Astrocyte (in vitro differentiated cells and primary cell): ENCODE measurements around the gene SDHB. TPM values are rescaled to one million over a fixed set of nuclear protein-coding genes. Genes with fewer than 3 reads are reported as not detected.
A peak's percentile ranks its signal among the peaks of the same experiment; 100 is the strongest.

Experiments used
- DNase-seq: peaks from one replicate; pipeline ENCODE4 v3.0.0-alpha.2; 2010; ENCODE audit warnings: low read depth
- FAIRE-seq: peaks from 2 replicates; lab custom pipeline; 2011; peaks lifted over from hg19 to GRCh38; lab: Jason Lieb, UNC
- H2AFZ ChIP-seq: 2 replicates; pipeline ENCODE4 v1.6.0; 2012; ENCODE audit warnings: low read depth, low read length, inconsistent platforms
- H3K27ac ChIP-seq: 2 replicates; pipeline ENCODE4 v1.5.1; 2011; ENCODE audit warnings: low read depth, low read length, inconsistent platforms
- H3K27me3 ChIP-seq: 2 replicates; pipeline ENCODE4 v1.6.0; 2011; ENCODE audit warnings: low read length, inconsistent platforms; ENCODE audit not compliant: insufficient read depth
- H3K36me3 ChIP-seq: 2 replicates; pipeline ENCODE4 v1.5.1; 2011; ENCODE audit warnings: low read length, inconsistent platforms; ENCODE audit not compliant: insufficient read depth
- H3K4me1 ChIP-seq: 2 replicates; pipeline ENCODE4 v1.5.1; 2011; ENCODE audit warnings: low read length, inconsistent platforms; ENCODE audit not compliant: insufficient read depth
- H3K4me2 ChIP-seq: 2 replicates; pipeline ENCODE4 v1.6.0; 2012; ENCODE audit warnings: low read length, inconsistent platforms
- H3K4me3 ChIP-seq: 2 replicates; pipeline ENCODE4 v1.5.1; 2011; ENCODE audit warnings: low read depth, mild to moderate bottlenecking, low read length, inconsistent platforms; ENCODE audit not compliant: insufficient read depth
- H3K79me2 ChIP-seq: 2 replicates; pipeline ENCODE4 v1.6.0; 2012; ENCODE audit warnings: mild to moderate bottlenecking, low read length, inconsistent platforms; ENCODE audit not compliant: insufficient read depth
- H3K9ac ChIP-seq: 2 replicates; pipeline ENCODE4 v1.6.0; 2012; ENCODE audit warnings: mild to moderate bottlenecking, low read length, inconsistent platforms
- H3K9me3 ChIP-seq: 2 replicates; pipeline ENCODE4 v1.5.1; 2012; ENCODE audit warnings: low read depth, mild to moderate bottlenecking, low read length, inconsistent platforms; ENCODE audit not compliant: insufficient read depth
- H4K20me1 ChIP-seq: 2 replicates; pipeline ENCODE4 v1.6.0; 2012; ENCODE audit warnings: low read length, inconsistent platforms; ENCODE audit not compliant: insufficient read depth
- H3K27ac Mint-ChIP-seq: one replicate; pipeline ENCODE4 v1.8.0; 2021; ENCODE audit warnings: mild to moderate bottlenecking, mixed read lengths; ENCODE audit not compliant: unreplicated experiment
- H3K27me3 Mint-ChIP-seq: one replicate; pipeline ENCODE4 v1.8.0; 2021; ENCODE audit warnings: low read depth, mixed read lengths; ENCODE audit not compliant: unreplicated experiment
- H3K36me3 Mint-ChIP-seq: one replicate; pipeline ENCODE4 v1.8.0; 2021; ENCODE audit warnings: low read depth, mixed read lengths; ENCODE audit not compliant: unreplicated experiment
- H3K4me1 Mint-ChIP-seq: one replicate; pipeline ENCODE4 v1.8.0; 2021; ENCODE audit warnings: low read depth, mixed read lengths; ENCODE audit not compliant: unreplicated experiment
- H3K4me3 Mint-ChIP-seq: one replicate; pipeline ENCODE4 v1.8.0; 2021; ENCODE audit warnings: mild to moderate bottlenecking, moderate library complexity, mixed read lengths; ENCODE audit not compliant: unreplicated experiment
- H3K9me3 Mint-ChIP-seq: one replicate; pipeline ENCODE4 v1.8.0; 2021; ENCODE audit warnings: mild to moderate bottlenecking, mixed read lengths; ENCODE audit not compliant: unreplicated experiment
- EZH2 ChIP-seq: IDR thresholded peaks from 2 replicates; pipeline ENCODE4 v1.6.1; 2012; ENCODE audit warnings: mild to moderate bottlenecking, low read length, inconsistent platforms; ENCODE audit not compliant: insufficient read depth
- total RNA-seq: library from RNA; stranded (reverse); gene quantifications from 2 replicates; pipeline ENCODE4 v1.2.1, GENCODE V29; 2021
- TF ChIP-seq, protein P1 (sequence below): IDR thresholded peaks from 2 replicates; pipeline ENCODE4 v1.5.1; 2011; ENCODE audit warnings: low read depth, mild to moderate bottlenecking, inconsistent platforms, low read length, moderate library complexity; ENCODE audit not compliant: insufficient read depth

Gene SDHB
- total RNA-seq, 1 donor from 2014 or later: 84.9 TPM

- no peaks in the 10 kb centered on the region for H3K27me3 ChIP-seq
- no peaks in the 10 kb centered on the region for H3K79me2 ChIP-seq
- H3K4me1 Mint-ChIP-seq: peaks cover 11% of the 10 kb centered on the region
- H3K4me2 ChIP-seq: no peak overlapping the region
- H2AFZ ChIP-seq: no peak overlapping the region
- H3K27me3 Mint-ChIP-seq: no peaks in the 10 kb centered on the region
- H3K36me3 ChIP-seq: no peaks in the 10 kb centered on the region
- H3K9me3 Mint-ChIP-seq: peaks cover 1% of the 10 kb centered on the region
- H3K36me3 Mint-ChIP-seq: peaks cover 4% of the 10 kb centered on the region
- H3K4me3 Mint-ChIP-seq: no peak overlapping the region
- no peak overlapping the region for H3K9ac ChIP-seq
- DNase-seq: no peak
- no peak for FAIRE-seq
- no peak overlapping the region for H3K4me3 ChIP-seq
- no peak for TF ChIP-seq EZH2
- TF ChIP-seq, protein P1, sequence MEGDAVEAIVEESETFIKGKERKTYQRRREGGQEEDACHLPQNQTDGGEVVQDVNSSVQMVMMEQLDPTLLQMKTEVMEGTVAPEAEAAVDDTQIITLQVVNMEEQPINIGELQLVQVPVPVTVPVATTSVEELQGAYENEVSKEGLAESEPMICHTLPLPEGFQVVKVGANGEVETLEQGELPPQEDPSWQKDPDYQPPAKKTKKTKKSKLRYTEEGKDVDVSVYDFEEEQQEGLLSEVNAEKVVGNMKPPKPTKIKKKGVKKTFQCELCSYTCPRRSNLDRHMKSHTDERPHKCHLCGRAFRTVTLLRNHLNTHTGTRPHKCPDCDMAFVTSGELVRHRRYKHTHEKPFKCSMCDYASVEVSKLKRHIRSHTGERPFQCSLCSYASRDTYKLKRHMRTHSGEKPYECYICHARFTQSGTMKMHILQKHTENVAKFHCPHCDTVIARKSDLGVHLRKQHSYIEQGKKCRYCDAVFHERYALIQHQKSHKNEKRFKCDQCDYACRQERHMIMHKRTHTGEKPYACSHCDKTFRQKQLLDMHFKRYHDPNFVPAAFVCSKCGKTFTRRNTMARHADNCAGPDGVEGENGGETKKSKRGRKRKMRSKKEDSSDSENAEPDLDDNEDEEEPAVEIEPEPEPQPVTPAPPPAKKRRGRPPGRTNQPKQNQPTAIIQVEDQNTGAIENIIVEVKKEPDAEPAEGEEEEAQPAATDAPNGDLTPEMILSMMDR: no peak
- peaks cover 23% of the 10 kb centered on the region for H3K4me1 ChIP-seq
- no peak overlapping the region for H3K27ac ChIP-seq
- H3K27ac Mint-ChIP-seq: no peak overlapping the region
- H4K20me1 ChIP-seq: no peaks in the 10 kb centered on the region
- H3K9me3 ChIP-seq: no peaks in the 10 kb centered on the region
These were observed 67.3 kb downstream of the SDHB start for GRCh38 chr1:16986560-16986959.

DNA sequence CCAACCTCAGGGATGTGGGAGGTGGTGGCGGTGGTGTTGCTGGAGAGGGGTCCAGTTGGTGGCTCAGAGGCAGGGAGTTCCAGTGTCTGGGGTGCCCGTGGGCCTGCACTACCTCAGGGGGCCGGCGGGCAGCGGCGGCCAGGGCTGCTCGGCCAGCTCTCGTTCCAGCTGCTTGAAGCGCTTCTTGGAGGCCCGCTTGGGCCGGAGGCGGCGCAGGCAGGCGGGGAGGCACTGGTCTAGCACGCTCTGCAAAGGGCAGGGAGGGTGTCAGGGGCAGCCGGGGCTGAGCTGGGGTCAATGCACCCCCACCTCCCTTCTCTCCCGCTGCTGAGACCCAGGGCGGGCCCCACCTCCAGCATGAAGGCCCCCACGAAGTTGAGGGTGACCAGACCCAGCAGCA, 67.7 kb downstream of the SDHB start:
- TF ChIP-seq, protein P1: no peak

DNA sequence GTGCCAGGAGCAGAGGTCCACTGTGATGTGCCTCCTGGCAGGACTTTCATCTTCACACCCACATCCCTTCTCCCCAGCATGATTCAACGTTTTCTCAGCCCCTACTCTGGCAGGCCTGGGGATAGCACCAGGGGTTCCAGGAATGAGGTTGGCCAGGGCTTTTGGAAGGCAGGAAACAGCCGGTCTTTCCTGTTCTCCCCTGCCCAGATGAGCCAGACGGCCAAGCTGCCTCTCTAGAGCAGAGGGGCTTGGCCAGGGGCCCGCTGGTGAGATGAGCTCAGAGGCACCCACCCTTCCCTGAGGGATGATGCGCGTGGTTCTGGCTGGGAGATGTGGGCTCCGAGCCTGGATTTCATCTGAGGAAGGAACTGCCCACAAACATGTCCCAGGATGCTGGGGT, 69.1 kb downstream of the SDHB start:
- H3K36me3 Mint-ChIP-seq: peaks cover 2% of the 10 kb centered on the region
- no peak overlapping the region for H3K4me3 ChIP-seq
- H3K27ac ChIP-seq: peak overlapping the region; percentile 63
- no peaks in the 10 kb centered on the region for H3K27me3 Mint-ChIP-seq
- DNase-seq (peak; percentile 93), FAIRE-seq (peak; percentile 67)
- no peak overlapping the region for H3K4me3 Mint-ChIP-seq
- no peaks in the 10 kb centered on the region for H3K9me3 ChIP-seq
- H3K4me1 ChIP-seq: peaks cover 32% of the 10 kb centered on the region
- peaks cover 1% of the 10 kb centered on the region for H3K9me3 Mint-ChIP-seq
- no peaks in the 10 kb centered on the region for H4K20me1 ChIP-seq
- TF ChIP-seq EZH2: no peak
- TF ChIP-seq, protein P1: no peak
- H3K4me1 Mint-ChIP-seq: peaks cover 19% of the 10 kb centered on the region
- H3K4me2 ChIP-seq: peak overlapping the region; percentile 17
- no peaks in the 10 kb centered on the region for H3K27me3 ChIP-seq
- no peak overlapping the region for H2AFZ ChIP-seq
- H3K79me2 ChIP-seq: peaks cover 7% of the 10 kb centered on the region
- no peaks in the 10 kb centered on the region for H3K36me3 ChIP-seq
- no peak overlapping the region for H3K27ac Mint-ChIP-seq
- no peak overlapping the region for H3K9ac ChIP-seq

More for the DNA sequence above, 67.7 kb downstream of the SDHB start:
- no peak overlapping the region for H3K9ac ChIP-seq
- no peaks in the 10 kb centered on the region for H3K36me3 ChIP-seq
- DNase-seq (no peak), FAIRE-seq (no peak)
- H3K4me1 Mint-ChIP-seq: peaks cover 16% of the 10 kb centered on the region
- no peak overlapping the region for H3K27ac ChIP-seq
- no peak overlapping the region for H3K4me3 Mint-ChIP-seq
- no peaks in the 10 kb centered on the region for H3K27me3 Mint-ChIP-seq
- no peaks in the 10 kb centered on the region for H3K27me3 ChIP-seq
- H3K4me3 ChIP-seq: no peak overlapping the region
- no peaks in the 10 kb centered on the region for H3K9me3 ChIP-seq
- H4K20me1 ChIP-seq: no peaks in the 10 kb centered on the region
- no peak overlapping the region for H3K4me2 ChIP-seq
- H3K9me3 Mint-ChIP-seq: peaks cover 1% of the 10 kb centered on the region
- no peaks in the 10 kb centered on the region for H3K79me2 ChIP-seq
- peaks cover 27% of the 10 kb centered on the region for H3K4me1 ChIP-seq
- peaks cover 2% of the 10 kb centered on the region for H3K36me3 Mint-ChIP-seq
- H2AFZ ChIP-seq: no peak overlapping the region
- H3K27ac Mint-ChIP-seq: no peak overlapping the region
